Prostate gland (tissue), 2 donors: ENCODE results near the gene PNMT.

ENCODE experiments used
- POLR2A ChIP-seq: fragments of 450-650 bp; IDR thresholded peaks from one replicate; pipeline ENCODE4 v1.6.1; 2016; ENCODE audit warnings: antibody characterized with exemption, mild to moderate bottlenecking
- TF ChIP-seq, protein P1 (sequence below), 4 experiments: fragments of 200-600 bp in 2 of 4; fragments of 450-650 bp in 2 of 4; sonication (generic) in 2 of 4; IDR thresholded peaks; 1 replicate in 3 of 4; 2 replicates in 1 of 4; pipeline ENCODE4 v1.5.1; 2016 to 2019; ENCODE audit warnings: antibody characterized with exemption in 4 of 4, mild to moderate bottlenecking in 2 of 4, moderate library complexity in 2 of 4

GRCh38 chr17:39673335-39674081 lies 5.3 kb downstream of the PNMT start:
- TF ChIP-seq POLR2A: no peak
- TF ChIP-seq, protein P1, sequence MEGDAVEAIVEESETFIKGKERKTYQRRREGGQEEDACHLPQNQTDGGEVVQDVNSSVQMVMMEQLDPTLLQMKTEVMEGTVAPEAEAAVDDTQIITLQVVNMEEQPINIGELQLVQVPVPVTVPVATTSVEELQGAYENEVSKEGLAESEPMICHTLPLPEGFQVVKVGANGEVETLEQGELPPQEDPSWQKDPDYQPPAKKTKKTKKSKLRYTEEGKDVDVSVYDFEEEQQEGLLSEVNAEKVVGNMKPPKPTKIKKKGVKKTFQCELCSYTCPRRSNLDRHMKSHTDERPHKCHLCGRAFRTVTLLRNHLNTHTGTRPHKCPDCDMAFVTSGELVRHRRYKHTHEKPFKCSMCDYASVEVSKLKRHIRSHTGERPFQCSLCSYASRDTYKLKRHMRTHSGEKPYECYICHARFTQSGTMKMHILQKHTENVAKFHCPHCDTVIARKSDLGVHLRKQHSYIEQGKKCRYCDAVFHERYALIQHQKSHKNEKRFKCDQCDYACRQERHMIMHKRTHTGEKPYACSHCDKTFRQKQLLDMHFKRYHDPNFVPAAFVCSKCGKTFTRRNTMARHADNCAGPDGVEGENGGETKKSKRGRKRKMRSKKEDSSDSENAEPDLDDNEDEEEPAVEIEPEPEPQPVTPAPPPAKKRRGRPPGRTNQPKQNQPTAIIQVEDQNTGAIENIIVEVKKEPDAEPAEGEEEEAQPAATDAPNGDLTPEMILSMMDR (IDR thresholded peaks at IDR 0.05): no peak
